Adipose tissue (tissue), 3 donors: ENCODE data around the gene NOS1AP. TPM values are rescaled to one million over a fixed set of nuclear protein-coding genes. Genes with fewer than 3 reads are reported as not detected.

ENCODE experiments used
- H3K27ac ChIP-seq: one replicate; pipeline ENCODE4 v1.5.1; 2013; ENCODE audit warnings: low read depth, low read length
- WGBS, 3 donors: extraction: QIAGEN DNeasy Blood & Tissue Kit; methylation state at CpG; one replicate each; pipeline ENCODE4 v1.1.7; 2013; 5-methylcytosine and 5-hydroxymethylcytosine counted together
- polyA plus RNA-seq, 3 donors: library from polyadenylated mRNA; stranded (reverse); fragments of 200-250 nt; gene quantifications; one replicate each; pipeline ENCODE4 v1.2.3, GENCODE V29; 2013
- donor health status: healthy with polysubstance abuse.
- donor health status: Bipolar disorder and iron deficiency.
- donor health status: healthy.

NOS1AP gene
- polyA plus RNA-seq, 3 donors, result 0.28 to 1.1 (median 0.40) TPM

- no peak overlapping the region for H3K27ac ChIP-seq
- 55 to 65% (median 62%) methylated on average over 4 to 5 of the region's 5 CpGs for WGBS, 3 donors
These were observed 288.3 kb downstream of the NOS1AP start for GRCh38 chr1:162357681-162358266.

GRCh38 chr1:162358928-162359327 lies 289.4 kb downstream of the NOS1AP start:
- no peak overlapping the region for H3K27ac ChIP-seq
- WGBS, 3 donors, result 50 to 80% (median 64%) methylated on average over 1 of the region's 1 CpG

GRCh38 chr1:162359523-162360236 lies 290.2 kb downstream of the NOS1AP start:
- WGBS, 3 donors, result 80 to 89% (median 88%) methylated on average over 10 of the region's 10 CpGs
- no peak overlapping the region for H3K27ac ChIP-seq

- H3K27ac ChIP-seq, result no peak overlapping the region
- 86 to 93% (median 91%) methylated on average over 10 of the region's 10 CpGs for WGBS, 3 donors
These were observed 290.9 kb downstream of the NOS1AP start for GRCh38 chr1:162360237-162360873.

- 88 to 100% (median 97%) methylated on average over 4 of the region's 4 CpGs for WGBS, 3 donors
- H3K27ac ChIP-seq, result no peak overlapping the region
These were observed 291.4 kb downstream of the NOS1AP start for GRCh38 chr1:162360874-162361260.

- no peak overlapping the region for H3K27ac ChIP-seq
- WGBS, 3 donors, result 90 to 96% (median 96%) methylated on average over 5 of the region's 5 CpGs
These were observed 291.9 kb downstream of the NOS1AP start for GRCh38 chr1:162361349-162361748.

- H3K27ac ChIP-seq, result no peak overlapping the region
- WGBS, 3 donors, result 80 to 88% (median 87%) methylated on average over 3 of the region's 3 CpGs
These were observed 294.3 kb downstream of the NOS1AP start for GRCh38 chr1:162363823-162364222.

- WGBS, 3 donors, result 88 to 100% (median 94%) methylated on average over 1 of the region's 1 CpG
These were observed 295.0 kb downstream of the NOS1AP start for GRCh38 chr1:162364498-162364897.

GRCh38 chr1:162365284-162366020 lies 296.0 kb downstream of the NOS1AP start:
- no peak overlapping the region for H3K27ac ChIP-seq
- WGBS, 3 donors, result 91 to 95% (median 95%) methylated on average over 10 of the region's 10 CpGs

More at GRCh38 chr1:162364498-162364897, 295.0 kb downstream of the NOS1AP start:
- no peak overlapping the region for H3K27ac ChIP-seq

- WGBS, 3 donors, result 57 to 71% (median 65%) methylated on average over 4 of the region's 4 CpGs
- H3K27ac ChIP-seq, result no peak overlapping the region
These were observed 296.7 kb downstream of the NOS1AP start for GRCh38 chr1:162366149-162366548.

GRCh38 chr1:162366671-162367070 lies 297.2 kb downstream of the NOS1AP start:
- WGBS, 3 donors, result 78 to 91% (median 84%) methylated on average over 9 of the region's 9 CpGs
- H3K27ac ChIP-seq, result no peak overlapping the region

- no peak overlapping the region for H3K27ac ChIP-seq
- WGBS, 3 donors, result 72 to 94% (median 83%) methylated on average over 32 to 36 of the region's 36 CpGs
These were observed 297.6 kb downstream of the NOS1AP start for GRCh38 chr1:162367073-162367472.

GRCh38 chr1:162367772-162368171 lies 298.3 kb downstream of the NOS1AP start:
- WGBS, 3 donors, result 91 to 96% (median 93%) methylated on average over 10 of the region's 10 CpGs
- H3K27ac ChIP-seq, result no peak overlapping the region

- 66 to 76% (median 69%) methylated on average over 4 of the region's 4 CpGs for WGBS, 3 donors
- no peak overlapping the region for H3K27ac ChIP-seq
These were observed 299.0 kb downstream of the NOS1AP start for GRCh38 chr1:162368451-162368850.

- WGBS, 3 donors, result 87 to 90% (median 89%) methylated on average over 7 of the region's 7 CpGs
- no peak overlapping the region for H3K27ac ChIP-seq
These were observed 300.1 kb downstream of the NOS1AP start for GRCh38 chr1:162369571-162369970.

GRCh38 chr1:162370161-162370560 lies 300.7 kb downstream of the NOS1AP start:
- H3K27ac ChIP-seq, result no peak overlapping the region
- WGBS, 3 donors, result 79 to 91% (median 83%) methylated on average over 1 of the region's 1 CpG

- WGBS, 3 donors, result 93 to 97% (median 96%) methylated on average over 3 of the region's 3 CpGs
- no peak overlapping the region for H3K27ac ChIP-seq
These were observed 301.2 kb downstream of the NOS1AP start for GRCh38 chr1:162370721-162371120.

GRCh38 chr1:162371611-162372010 lies 302.1 kb downstream of the NOS1AP start:
- H3K27ac ChIP-seq, result no peak overlapping the region
- whole genome bisulfite sequencing, 3 donors, result 91 to 97% (median 93%) methylated on average over 6 of the region's 6 CpGs
